HCT116 (cell line): ENCODE data around the gene NCMAP. TPM values are rescaled to one million over a fixed set of nuclear protein-coding genes. Genes with fewer than 3 reads are reported as not detected.

ENCODE experiments used
- ATAC-seq: fragments of 200-7000 bp; cut with Tn5 transposase; 2 replicates; pipeline ENCODE4 v1.9.1; 2020; ENCODE audit warnings: mild to moderate bottlenecking, moderate library complexity
- BruUV-seq: library from RNA; stranded (reverse); fragments of 400-500 nt; replicated peaks from 2 replicates; lab custom pipeline; 2021; lab: Mats Ljungman, UMichigan
- CTCF ChIA-PET: fragments of 300-600 bp; sonication (Branson Sonifier 250); formaldehyde crosslinking; loops from one replicate; lab custom pipeline; 2021; ENCODE audit warnings: antibody characterized with exemption; lab: Charles Lee
- POLR2A ChIA-PET: fragments of 300-600, 350-600 bp; sonication (Branson Sonifier 250); formaldehyde crosslinking; loops from one replicate; lab custom pipeline; 2021; ENCODE audit warnings: antibody characterized with exemption; lab: Charles Lee
- RAD21 ChIA-PET, 2 experiments: fragments of 300-600 bp; sonication (Branson Sonifier 250); formaldehyde crosslinking; loops; one replicate each; lab custom pipeline; 2023; ENCODE audit warnings: low total read pairs in 2 of 2; ENCODE audit not compliant: uncharacterized antibody in 2 of 2, unreplicated experiment in 2 of 2, low non-redundant PET in 1 of 2; lab: Charles Lee
- DNase-seq: peaks from one replicate; pipeline ENCODE4 v3.0.0-alpha.2; 2010; ENCODE audit warnings: low read depth, low spot score
- H2AFZ ChIP-seq: fragments of 200-600 bp; shearing (Covaris generic), sonication (generic); 2 replicates; pipeline ENCODE4 v1.6.1; 2017; ENCODE audit warnings: low read depth, mixed run types, mixed read lengths, antibody characterized with exemption, low read length; ENCODE audit not compliant: poor library complexity, severe bottlenecking
- H3K27ac ChIP-seq: 2 replicates; pipeline ENCODE4 v1.5.1; 2012; ENCODE audit warnings: low read depth, low read length
- H3K27me3 ChIP-seq: fragments of 200-600 bp; sonication (generic); 2 replicates; pipeline ENCODE4 v1.6.1; 2016; ENCODE audit warnings: mixed run types, low read length, mixed read lengths; ENCODE audit not compliant: insufficient read depth
- H3K36me3 ChIP-seq, 2 experiments: fragments of 200-500 bp in 1 of 2; fragments of 200-600 bp in 1 of 2; sonication (Bioruptor generic) in 1 of 2; sonication (generic) in 1 of 2; 2 replicates each; pipeline versions ENCODE4 v1.5.1 to v1.6.1; 2014 to 2016; ENCODE audit warnings: low read length in 2 of 2, inconsistent platforms in 1 of 2, mixed read lengths in 1 of 2, mixed run types in 1 of 2; ENCODE audit not compliant: insufficient read depth in 2 of 2, control insufficient read depth in 1 of 2
- H3K4me1 ChIP-seq, 2 experiments: fragments of 200-600 bp in 1 of 2; sonication (generic) in 1 of 2; 2 replicates each; pipeline versions ENCODE4 v1.5.1 to v1.6.1; 2012 to 2017; ENCODE audit warnings: low read length in 2 of 2, inconsistent platforms in 1 of 2, mild to moderate bottlenecking in 1 of 2, mixed read lengths in 1 of 2, mixed run types in 1 of 2, moderate library complexity in 1 of 2; ENCODE audit not compliant: insufficient read depth in 2 of 2, control insufficient read depth in 1 of 2
- H3K4me2 ChIP-seq: fragments of 200-600 bp; sonication (generic); 2 replicates; pipeline ENCODE4 v1.6.1; 2017; ENCODE audit warnings: mixed run types, low read length, mixed read lengths
- H3K4me3 ChIP-seq, 2 experiments: fragments of 200-600 bp in 1 of 2; sonication (generic) in 1 of 2; replicated peaks in 1 of 2; 2 replicates each; pipeline ENCODE4 v1.5.1; 2011 to 2016; ENCODE audit warnings: low read length in 2 of 2, control low read depth in 1 of 2, low read depth in 1 of 2, mild to moderate bottlenecking in 1 of 2, mixed read lengths in 1 of 2, mixed run types in 1 of 2
- H3K79me2 ChIP-seq: fragments of 200-600 bp; sonication (generic); 2 replicates; pipeline ENCODE4 v1.6.1; 2017; ENCODE audit warnings: mild to moderate bottlenecking, mixed run types, low read length, moderate library complexity, mixed read lengths; ENCODE audit not compliant: insufficient read depth
- H3K9ac ChIP-seq: fragments of 200-600 bp; sonication (generic); 2 replicates; pipeline ENCODE4 v1.6.1; 2016; ENCODE audit warnings: low read length, mixed read lengths
- H3K9me2 ChIP-seq: fragments of 200-600 bp; sonication (generic), shearing (Covaris generic); 2 replicates; pipeline ENCODE4 v1.6.1; 2017; ENCODE audit warnings: mixed run types, mild to moderate bottlenecking, moderate library complexity; ENCODE audit not compliant: insufficient read depth
- H3K9me3 ChIP-seq, 2 experiments: fragments of 200-500 bp in 1 of 2; fragments of 200-600 bp in 1 of 2; sonication (Bioruptor generic) in 1 of 2; sonication (generic) in 1 of 2; 2 replicates each; pipeline ENCODE4 v1.6.1; 2014 to 2017; ENCODE audit warnings: low read length in 2 of 2, mixed read lengths in 2 of 2, inconsistent platforms in 1 of 2, low read depth in 1 of 2, mild to moderate bottlenecking in 1 of 2, mixed run types in 1 of 2, moderate library complexity in 1 of 2; ENCODE audit not compliant: control insufficient read depth in 1 of 2, insufficient read depth in 1 of 2
- H4K20me1 ChIP-seq: fragments of 200-600 bp; sonication (generic), shearing (Covaris generic); 2 replicates; pipeline ENCODE4 v1.6.1; 2017; ENCODE audit warnings: mixed run types, mild to moderate bottlenecking, moderate library complexity; ENCODE audit not compliant: insufficient read depth
- CBX3 ChIP-seq: IDR thresholded peaks from 2 replicates; pipeline ENCODE4 v1.6.1; 2012; ENCODE audit warnings: low read depth
- EZH2 ChIP-seq: fragments of 200-600 bp; sonication (generic); IDR thresholded peaks from 2 replicates; pipeline ENCODE4 v1.6.1; 2017; ENCODE audit warnings: antibody characterized with exemption, mixed run types
- FOSL1 ChIP-seq: IDR thresholded peaks from 2 replicates; pipeline ENCODE4 v1.6.1; 2012; ENCODE audit warnings: low read depth
- POLR2A ChIP-seq: IDR thresholded peaks from 2 replicates; pipeline ENCODE4 v1.7.0; 2011; ENCODE audit warnings: borderline replicate concordance; ENCODE audit not compliant: insufficient read depth, insufficient read length; ENCODE audit errors: extremely low read depth
- RAD21 ChIP-seq: IDR thresholded peaks from 2 replicates; pipeline ENCODE4 v1.6.1; 2012; ENCODE audit warnings: low read depth, mild to moderate bottlenecking
- SIN3A ChIP-seq: IDR thresholded peaks from 2 replicates; pipeline ENCODE4 v1.6.1; 2012; ENCODE audit warnings: low read depth
- TCF7L2 ChIP-seq: IDR thresholded peaks from 2 replicates; pipeline ENCODE4 v1.7.0; 2011; ENCODE audit warnings: borderline replicate concordance, inconsistent platforms; ENCODE audit not compliant: insufficient read depth, insufficient read length; ENCODE audit errors: extremely low read depth
- YY1 ChIP-seq: IDR thresholded peaks from 2 replicates; pipeline ENCODE4 v1.6.1; 2011; ENCODE audit warnings: low read length, low read depth, moderate library complexity, mild to moderate bottlenecking; ENCODE audit not compliant: insufficient replicate concordance; ENCODE audit errors: extremely low read depth
- ZFX ChIP-seq: fragments of 450-650 bp; IDR thresholded peaks from 2 replicates; pipeline ENCODE4 v1.6.1; 2017
- ZNF274 ChIP-seq: fragments of 200-500 bp; sonication (Bioruptor generic); IDR thresholded peaks from 2 replicates; pipeline ENCODE4 v1.6.1; 2014; ENCODE audit warnings: mild to moderate bottlenecking, low read depth, low read length, inconsistent platforms
- intact Hi-C: fragments of 100-400 bp; cut with micrococcal nuclease; formaldehyde crosslinking; loops from 2 replicates; pipeline ENCODE4 v1.10.0; 2022
- total RNA-seq: library from RNA; stranded (reverse); gene quantifications from one replicate; pipeline ENCODE4 v1.2.1, GENCODE V29; 2021; ENCODE audit not compliant: unreplicated experiment
- TF ChIP-seq, protein P1 (sequence below), 3 experiments: fragments of 200-600 bp in 1 of 3; sonication (generic) in 1 of 3; IDR thresholded peaks in 2 of 3; conservative IDR thresholded peaks in 1 of 3; 2 replicates each; pipeline ENCODE4 v1.5.1; 2012 to 2017; ENCODE audit warnings: low read depth in 2 of 3, low read length in 2 of 3, antibody characterized with exemption in 1 of 3, borderline replicate concordance in 1 of 3, control low read depth in 1 of 3, mild to moderate bottlenecking in 1 of 3, mixed read lengths in 1 of 3, mixed run types in 1 of 3, moderate library complexity in 1 of 3; ENCODE audit not compliant: insufficient read depth in 1 of 3

The NCMAP gene
- total RNA-seq, 1 experiment from 2014 or later, result 0.84 TPM

DNA sequence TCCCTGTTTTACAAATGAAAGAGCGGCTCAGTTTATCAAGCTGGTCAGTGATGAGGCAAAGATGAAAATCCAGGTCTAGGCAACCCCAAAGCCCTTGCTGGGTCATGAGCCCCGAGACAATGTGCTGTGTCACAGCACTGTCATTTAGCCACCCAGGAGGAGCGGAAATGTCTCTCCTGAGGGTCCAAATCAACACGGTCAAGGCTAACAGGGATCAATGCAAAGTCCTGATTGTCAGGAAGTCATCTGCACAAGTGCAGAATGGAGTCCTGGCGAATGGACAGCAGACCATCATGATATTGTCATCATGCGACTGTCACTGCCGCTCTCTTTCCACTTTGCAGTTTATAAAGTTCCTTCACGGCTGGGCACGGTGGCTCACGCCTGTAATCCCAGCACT lies 30.2 kb downstream of the NCMAP start:
- ATAC-seq, result no peak
- DNase-seq, result no peak
- H3K79me2 ChIP-seq, result no peaks in the 10 kb centered on the region
- intact Hi-C loops, result loop anchor here (10.0 kb wide), 1 partner anchor 191 kb away; no protein-coding TSS in a partner anchor
- no peaks in the 10 kb centered on the region for H3K9me3 ChIP-seq
- peaks cover 8% of the 10 kb centered on the region; the same call in 1 of the 2 replicates for H3K27me3 ChIP-seq
- no peaks in the 10 kb centered on the region for H3K9me2 ChIP-seq
- ChIA-PET CTCF (interaction anchor here (1.9 to 2.6 kb wide), 3 partner anchors 10 to 193 kb away, joined by 8 to 17 read pairs (median 17); partner anchors contain the start of gene NIPAL3), RAD21 (no interaction called here), POLR2A (no interaction called here)
- no peak for TF ChIP-seq SIN3A
- no peak for TF ChIP-seq ZFX
- H4K20me1 ChIP-seq, result no peaks in the 10 kb centered on the region
- H3K36me3 ChIP-seq, result no peaks in the 10 kb centered on the region
- H3K4me1 ChIP-seq, result peaks cover 3 to 4% of the 10 kb centered on the region in 2 experiments; a peak in 2 of 4 replicates
- H3K9ac ChIP-seq, result no peak overlapping the region
- no peak overlapping the region for H3K4me3 ChIP-seq
- no peak overlapping the region for H2AFZ ChIP-seq
- no peak overlapping the region for H3K27ac ChIP-seq
- BruUV-seq, result no TSS peak
- H3K4me2 ChIP-seq, result no peak overlapping the region

DNA sequence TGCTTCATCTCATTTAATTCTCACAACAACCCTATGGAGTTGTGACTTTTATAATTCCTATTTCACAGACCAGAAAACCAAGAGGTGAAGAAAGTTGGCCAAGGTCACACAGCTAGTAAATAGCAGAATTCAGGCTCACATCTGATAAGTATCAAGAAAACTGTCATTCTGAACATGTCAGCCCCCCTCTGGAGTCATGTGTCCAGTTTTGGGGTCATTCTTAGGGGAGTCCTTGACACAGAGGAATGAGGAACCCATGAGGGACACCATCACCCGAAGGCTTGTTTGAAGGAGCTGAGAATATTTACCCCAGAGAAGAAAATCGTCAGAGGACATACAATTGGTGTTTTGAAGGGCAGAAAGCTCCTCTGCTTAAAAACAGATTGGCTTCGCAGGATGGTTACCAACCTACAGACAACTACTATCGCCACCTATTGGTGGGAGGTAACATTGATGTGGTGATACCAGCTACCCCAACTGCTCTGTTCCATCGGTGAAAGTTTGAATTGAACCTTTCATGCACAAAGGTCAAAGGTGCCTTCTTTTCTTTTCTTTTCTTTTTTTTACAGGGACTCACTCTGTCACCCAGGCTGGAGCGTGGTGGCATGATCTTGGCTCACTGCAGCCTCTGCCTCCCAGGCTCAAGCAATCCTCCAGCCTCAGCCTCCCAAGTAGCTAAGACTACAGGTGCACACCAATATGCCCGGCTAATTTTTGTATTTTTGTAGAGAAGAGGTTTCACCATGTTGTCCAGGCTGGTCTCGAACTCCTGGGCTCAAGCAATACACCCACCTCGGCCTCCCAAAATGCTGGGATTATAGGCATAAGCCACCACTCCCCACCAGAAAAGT lies 31.3 kb downstream of the NCMAP start:
- intact Hi-C loops, result loop anchor here (10.0 kb wide), 1 partner anchor 192 kb away; no protein-coding TSS in a partner anchor

More for the DNA sequence above, 31.3 kb downstream of the NCMAP start:
- peaks cover 8% of the 10 kb centered on the region; the same call in 1 of the 2 replicates for H3K27me3 ChIP-seq
- RAD21 ChIA-PET, result interaction anchor here in 1 of 2 experiments (1.1 kb wide), 2 partner anchors 45 to 388 kb away, joined by 4 read pairs; no protein-coding TSS in a partner anchor
- no peaks in the 10 kb centered on the region for H3K36me3 ChIP-seq
- H3K27ac ChIP-seq, result no peak overlapping the region
- H3K9me3 ChIP-seq, result no peaks in the 10 kb centered on the region
- ATAC-seq (peak; percentile 96), DNase-seq (peak; percentile 37)
- peak overlapping the region; percentile 66 for H2AFZ ChIP-seq
- H3K9ac ChIP-seq, result no peak overlapping the region
- BruUV-seq, result no TSS peak
- CTCF ChIA-PET, result interaction anchor here (0.6 to 2.6 kb wide), 26 partner anchors 9 to 388 kb away, joined by 3 to 24 read pairs (median 4); partner anchors contain the start of genes NCMAP and NIPAL3
- H3K4me1 ChIP-seq, result peaks cover 3 to 4% of the 10 kb centered on the region in 2 experiments; a peak in 2 of 4 replicates
- H4K20me1 ChIP-seq, result no peaks in the 10 kb centered on the region
- no peak for TF ChIP-seq EZH2
- TF ChIP-seq FOSL1, result no peak
- peak; percentile 71 for TF ChIP-seq RAD21
- TF ChIP-seq, protein P1, sequence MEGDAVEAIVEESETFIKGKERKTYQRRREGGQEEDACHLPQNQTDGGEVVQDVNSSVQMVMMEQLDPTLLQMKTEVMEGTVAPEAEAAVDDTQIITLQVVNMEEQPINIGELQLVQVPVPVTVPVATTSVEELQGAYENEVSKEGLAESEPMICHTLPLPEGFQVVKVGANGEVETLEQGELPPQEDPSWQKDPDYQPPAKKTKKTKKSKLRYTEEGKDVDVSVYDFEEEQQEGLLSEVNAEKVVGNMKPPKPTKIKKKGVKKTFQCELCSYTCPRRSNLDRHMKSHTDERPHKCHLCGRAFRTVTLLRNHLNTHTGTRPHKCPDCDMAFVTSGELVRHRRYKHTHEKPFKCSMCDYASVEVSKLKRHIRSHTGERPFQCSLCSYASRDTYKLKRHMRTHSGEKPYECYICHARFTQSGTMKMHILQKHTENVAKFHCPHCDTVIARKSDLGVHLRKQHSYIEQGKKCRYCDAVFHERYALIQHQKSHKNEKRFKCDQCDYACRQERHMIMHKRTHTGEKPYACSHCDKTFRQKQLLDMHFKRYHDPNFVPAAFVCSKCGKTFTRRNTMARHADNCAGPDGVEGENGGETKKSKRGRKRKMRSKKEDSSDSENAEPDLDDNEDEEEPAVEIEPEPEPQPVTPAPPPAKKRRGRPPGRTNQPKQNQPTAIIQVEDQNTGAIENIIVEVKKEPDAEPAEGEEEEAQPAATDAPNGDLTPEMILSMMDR (IDR thresholded peaks at IDR 0.05 in 2 of 3, conservative IDR thresholded peaks at IDR 0.05 in 1 of 3; ENCODE audit: borderline replicate concordance in 1 of 3, insufficient read depth in 1 of 3, low read depth in 2 of 3, low read length in 2 of 3), result peak; percentile 59 to 82 (median 80); a peak in 5 of 6 replicates
- TF ChIP-seq ZNF274, result no peak
- TF ChIP-seq TCF7L2, result no peak
- TF ChIP-seq CBX3, result peak; percentile 72; the same call in 1 of the 2 replicates
- no peak for TF ChIP-seq POLR2A
- no peak for TF ChIP-seq SIN3A
- peak; percentile 31 for TF ChIP-seq YY1
- H3K9me2 ChIP-seq, result no peaks in the 10 kb centered on the region
- H3K4me2 ChIP-seq, result peak overlapping the region; percentile 40
- H3K4me3 ChIP-seq, result no peak overlapping the region
- no peaks in the 10 kb centered on the region for H3K79me2 ChIP-seq
- POLR2A ChIA-PET, result no interaction called here
